ENCODE measurements around the gene SERPINA12. TPM values are rescaled to one million over a fixed set of nuclear protein-coding genes. Genes with fewer than 3 reads are reported as not detected.

The SERPINA12 gene
- polyA plus RNA-seq, 1 donor from 2014 or later: not detected

DNA sequence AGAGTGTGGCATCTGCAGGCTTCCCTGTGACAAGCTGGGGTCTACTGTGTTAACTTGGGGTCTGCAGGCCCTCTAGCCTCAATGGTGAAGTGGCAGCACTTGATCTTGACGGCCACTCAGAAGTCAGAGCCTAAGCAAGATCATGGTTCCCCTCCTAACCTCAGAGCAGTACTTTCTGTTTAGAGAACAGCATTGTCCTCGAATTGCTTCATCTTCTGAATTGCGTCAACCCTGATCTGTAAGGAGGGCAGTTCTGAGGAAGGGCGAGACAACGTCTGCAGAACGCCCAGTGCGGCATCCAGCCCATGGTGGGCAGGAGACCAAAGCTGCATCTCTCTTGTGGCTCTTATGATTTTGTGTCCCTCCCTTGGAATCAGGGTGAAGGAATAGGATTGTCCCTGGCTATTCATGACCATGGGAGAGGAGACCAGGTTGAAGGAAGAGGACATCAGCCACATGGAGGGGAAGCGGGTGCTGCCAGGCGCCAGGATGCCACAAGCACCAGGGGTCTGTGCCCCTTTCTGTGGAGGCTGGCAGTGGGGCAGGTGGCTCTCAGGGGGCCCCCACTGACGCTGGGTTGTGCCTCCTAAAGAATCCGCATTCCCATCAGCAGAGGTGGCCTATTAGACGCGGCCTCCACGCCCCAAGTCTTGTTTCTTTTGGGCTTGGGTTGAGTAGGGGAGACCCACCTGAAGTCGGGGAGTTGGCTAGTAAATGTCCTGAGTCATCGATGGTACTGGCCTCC is 35.4 kb downstream of the SERPINA12 start:
- no peaks in the 10 kb centered on the region for H3K36me3 ChIP-seq (ENCODE audit: insufficient read depth, low read length)
- no peak overlapping the region for H2AFZ ChIP-seq (ENCODE audit: low read depth, low read length)
- H3F3A ChIP-seq (ENCODE audit: insufficient read depth, low read length, poor library complexity, severe bottlenecking): no peaks in the 10 kb centered on the region
- H4K20me1 ChIP-seq (ENCODE audit: insufficient read depth): no peaks in the 10 kb centered on the region
- no peaks in the 10 kb centered on the region for H3K9me2 ChIP-seq (ENCODE audit: insufficient read depth, low read length)
- no peak for TF ChIP-seq RAD21 (conservative IDR thresholded peaks at IDR 0.05)
- TF ChIP-seq, protein P1, sequence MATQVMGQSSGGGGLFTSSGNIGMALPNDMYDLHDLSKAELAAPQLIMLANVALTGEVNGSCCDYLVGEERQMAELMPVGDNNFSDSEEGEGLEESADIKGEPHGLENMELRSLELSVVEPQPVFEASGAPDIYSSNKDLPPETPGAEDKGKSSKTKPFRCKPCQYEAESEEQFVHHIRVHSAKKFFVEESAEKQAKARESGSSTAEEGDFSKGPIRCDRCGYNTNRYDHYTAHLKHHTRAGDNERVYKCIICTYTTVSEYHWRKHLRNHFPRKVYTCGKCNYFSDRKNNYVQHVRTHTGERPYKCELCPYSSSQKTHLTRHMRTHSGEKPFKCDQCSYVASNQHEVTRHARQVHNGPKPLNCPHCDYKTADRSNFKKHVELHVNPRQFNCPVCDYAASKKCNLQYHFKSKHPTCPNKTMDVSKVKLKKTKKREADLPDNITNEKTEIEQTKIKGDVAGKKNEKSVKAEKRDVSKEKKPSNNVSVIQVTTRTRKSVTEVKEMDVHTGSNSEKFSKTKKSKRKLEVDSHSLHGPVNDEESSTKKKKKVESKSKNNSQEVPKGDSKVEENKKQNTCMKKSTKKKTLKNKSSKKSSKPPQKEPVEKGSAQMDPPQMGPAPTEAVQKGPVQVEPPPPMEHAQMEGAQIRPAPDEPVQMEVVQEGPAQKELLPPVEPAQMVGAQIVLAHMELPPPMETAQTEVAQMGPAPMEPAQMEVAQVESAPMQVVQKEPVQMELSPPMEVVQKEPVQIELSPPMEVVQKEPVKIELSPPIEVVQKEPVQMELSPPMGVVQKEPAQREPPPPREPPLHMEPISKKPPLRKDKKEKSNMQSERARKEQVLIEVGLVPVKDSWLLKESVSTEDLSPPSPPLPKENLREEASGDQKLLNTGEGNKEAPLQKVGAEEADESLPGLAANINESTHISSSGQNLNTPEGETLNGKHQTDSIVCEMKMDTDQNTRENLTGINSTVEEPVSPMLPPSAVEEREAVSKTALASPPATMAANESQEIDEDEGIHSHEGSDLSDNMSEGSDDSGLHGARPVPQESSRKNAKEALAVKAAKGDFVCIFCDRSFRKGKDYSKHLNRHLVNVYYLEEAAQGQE (IDR thresholded peaks at IDR 0.05; ENCODE audit: borderline replicate concordance): no peak
- TF ChIP-seq, protein P2, sequence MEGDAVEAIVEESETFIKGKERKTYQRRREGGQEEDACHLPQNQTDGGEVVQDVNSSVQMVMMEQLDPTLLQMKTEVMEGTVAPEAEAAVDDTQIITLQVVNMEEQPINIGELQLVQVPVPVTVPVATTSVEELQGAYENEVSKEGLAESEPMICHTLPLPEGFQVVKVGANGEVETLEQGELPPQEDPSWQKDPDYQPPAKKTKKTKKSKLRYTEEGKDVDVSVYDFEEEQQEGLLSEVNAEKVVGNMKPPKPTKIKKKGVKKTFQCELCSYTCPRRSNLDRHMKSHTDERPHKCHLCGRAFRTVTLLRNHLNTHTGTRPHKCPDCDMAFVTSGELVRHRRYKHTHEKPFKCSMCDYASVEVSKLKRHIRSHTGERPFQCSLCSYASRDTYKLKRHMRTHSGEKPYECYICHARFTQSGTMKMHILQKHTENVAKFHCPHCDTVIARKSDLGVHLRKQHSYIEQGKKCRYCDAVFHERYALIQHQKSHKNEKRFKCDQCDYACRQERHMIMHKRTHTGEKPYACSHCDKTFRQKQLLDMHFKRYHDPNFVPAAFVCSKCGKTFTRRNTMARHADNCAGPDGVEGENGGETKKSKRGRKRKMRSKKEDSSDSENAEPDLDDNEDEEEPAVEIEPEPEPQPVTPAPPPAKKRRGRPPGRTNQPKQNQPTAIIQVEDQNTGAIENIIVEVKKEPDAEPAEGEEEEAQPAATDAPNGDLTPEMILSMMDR (IDR thresholded peaks at IDR 0.05; ENCODE audit: poor library complexity, severe bottlenecking): no peak
- TF ChIP-seq TAF1 (IDR thresholded peaks at IDR 0.05; ENCODE audit: low read depth): no peak
- no peak for TF ChIP-seq EZH2 (IDR thresholded peaks at IDR 0.05; ENCODE audit: borderline replicate concordance, insufficient read depth, low read length, poor library complexity, severe bottlenecking)
- no peak for TF ChIP-seq EP300 (conservative IDR thresholded peaks at IDR 0.05; ENCODE audit: poor library complexity, severe bottlenecking)
- TF ChIP-seq POLR2AphosphoS5 (IDR thresholded peaks at IDR 0.05): no peak
- no peak for TF ChIP-seq SMC3 (conservative IDR thresholded peaks at IDR 0.05; ENCODE audit: poor library complexity)
- TF ChIP-seq MXI1 (conservative IDR thresholded peaks at IDR 0.05; ENCODE audit: poor library complexity, severe bottlenecking): no peak
- H3K27me3 ChIP-seq (ENCODE audit: insufficient read depth, low read depth, low read length): no peaks in the 10 kb centered on the region
- H3K79me2 ChIP-seq (replicated peaks; ENCODE audit: insufficient read depth, low read length): no peaks in the 10 kb centered on the region
- H3K4me2 ChIP-seq (ENCODE audit: low read length): no peak overlapping the region
- H3K27ac ChIP-seq (ENCODE audit: low read length): no peak overlapping the region
- no peak overlapping the region for H3K4me3 ChIP-seq (ENCODE audit: low read length)
- H3K9me3 ChIP-seq (ENCODE audit: low read length): peaks cover 2% of the 10 kb centered on the region
- H3K9ac ChIP-seq (ENCODE audit: low read length): no peak overlapping the region

DNA sequence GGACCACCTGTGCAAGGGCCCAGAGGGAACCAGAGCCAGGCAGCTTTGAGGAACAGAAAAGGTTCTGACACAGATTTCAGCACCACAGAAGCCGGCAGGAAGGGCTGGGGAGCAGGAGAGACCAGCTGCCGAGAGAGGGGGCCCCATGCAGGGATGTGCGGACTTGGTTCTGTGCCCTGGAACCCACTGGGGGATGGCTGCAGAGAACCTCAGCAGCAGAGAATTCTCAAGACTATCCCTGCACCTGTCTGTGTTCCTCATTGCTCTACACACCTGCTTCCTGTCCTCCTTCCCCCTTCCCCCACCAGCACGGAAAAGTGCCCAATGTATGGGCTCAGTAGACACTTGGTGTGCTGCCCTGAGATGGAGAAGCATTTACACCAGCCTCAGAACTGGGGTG is 36.4 kb downstream of the SERPINA12 start:
- Histone ChIP-seq H3F3A (ENCODE audit: insufficient read depth, low read length, poor library complexity, severe bottlenecking) (no peaks in the 10 kb centered on the region), H4K20me1 (ENCODE audit: insufficient read depth) (no peaks in the 10 kb centered on the region), H3K79me2 (replicated peaks; ENCODE audit: insufficient read depth, low read length) (no peaks in the 10 kb centered on the region), H3K27ac (ENCODE audit: low read length) (no peak overlapping the region), H3K9me3 (ENCODE audit: low read length) (no peaks in the 10 kb centered on the region), H3K4me2 (ENCODE audit: low read length) (no peak overlapping the region), H3K27me3 (ENCODE audit: insufficient read depth, low read depth, low read length) (no peaks in the 10 kb centered on the region), H3K4me3 (ENCODE audit: low read length) (no peak overlapping the region), H3K9me2 (ENCODE audit: insufficient read depth, low read length) (no peaks in the 10 kb centered on the region), H2AFZ (ENCODE audit: low read depth, low read length) (no peak overlapping the region), H3K36me3 (ENCODE audit: insufficient read depth, low read length) (no peaks in the 10 kb centered on the region), H3K9ac (ENCODE audit: low read length) (no peak overlapping the region)
- TF ChIP-seq POLR2AphosphoS5 (IDR thresholded peaks at IDR 0.05) (no peak), TAF1 (IDR thresholded peaks at IDR 0.05; ENCODE audit: low read depth) (no peak), EP300 (conservative IDR thresholded peaks at IDR 0.05; ENCODE audit: poor library complexity, severe bottlenecking) (no peak)

Measured in neural cell (in vitro differentiated cells).